Ishikawa (cell line): ENCODE measurements around the gene ADCY5.

Experiments
- CEBPB ChIP-seq: IDR thresholded peaks from 2 replicates; pipeline ENCODE4 v1.6.1; 2012
- CREB1 ChIP-seq: IDR thresholded peaks from 2 replicates; pipeline ENCODE4 v1.6.1; 2012; ENCODE audit warnings: low read depth
- EGR1 ChIP-seq: IDR thresholded peaks from 2 replicates; pipeline ENCODE4 v1.6.1; 2012
- EP300 ChIP-seq: IDR thresholded peaks from 2 replicates; pipeline ENCODE4 v1.6.1; 2012; ENCODE audit warnings: borderline replicate concordance
- FOXM1 ChIP-seq: IDR thresholded peaks from 2 replicates; pipeline ENCODE4 v1.6.1; 2012; ENCODE audit warnings: low read depth, borderline replicate concordance
- NFIC ChIP-seq: IDR thresholded peaks from 2 replicates; pipeline ENCODE4 v1.6.1; 2012
- RAD21 ChIP-seq: IDR thresholded peaks from 2 replicates; pipeline ENCODE4 v1.6.1; 2012; ENCODE audit warnings: low read depth
- TAF1 ChIP-seq: IDR thresholded peaks from 2 replicates; pipeline ENCODE4 v1.6.1; 2012; ENCODE audit warnings: low read depth, mild to moderate bottlenecking
- TCF12 ChIP-seq: IDR thresholded peaks from 2 replicates; pipeline ENCODE4 v1.6.1; 2012; ENCODE audit warnings: low read depth
- TEAD4 ChIP-seq: IDR thresholded peaks from 2 replicates; pipeline ENCODE4 v1.6.1; 2012
- YY1 ChIP-seq: IDR thresholded peaks from 2 replicates; pipeline ENCODE4 v1.6.1; 2012; ENCODE audit warnings: low read depth
- ZBTB7A ChIP-seq: IDR thresholded peaks from 2 replicates; pipeline ENCODE4 v1.6.1; 2012; ENCODE audit warnings: low read depth
- TF ChIP-seq, protein P1 (sequence below): IDR thresholded peaks from 2 replicates; pipeline ENCODE4 v1.6.1; 2012
- TF ChIP-seq, protein P2 (sequence below): IDR thresholded peaks from 2 replicates; pipeline ENCODE4 v1.6.1; 2012; ENCODE audit warnings: low read depth, mild to moderate bottlenecking
- TF ChIP-seq, protein P3 (sequence below): IDR thresholded peaks from 2 replicates; pipeline ENCODE4 v1.6.1; 2012

Gene ADCY5

GRCh38 chr3:123310741-123311140, 138.1 kb downstream of the ADCY5 start:
- TF ChIP-seq NFIC, result no peak
- TF ChIP-seq TAF1, result no peak
- TF ChIP-seq, protein P1, sequence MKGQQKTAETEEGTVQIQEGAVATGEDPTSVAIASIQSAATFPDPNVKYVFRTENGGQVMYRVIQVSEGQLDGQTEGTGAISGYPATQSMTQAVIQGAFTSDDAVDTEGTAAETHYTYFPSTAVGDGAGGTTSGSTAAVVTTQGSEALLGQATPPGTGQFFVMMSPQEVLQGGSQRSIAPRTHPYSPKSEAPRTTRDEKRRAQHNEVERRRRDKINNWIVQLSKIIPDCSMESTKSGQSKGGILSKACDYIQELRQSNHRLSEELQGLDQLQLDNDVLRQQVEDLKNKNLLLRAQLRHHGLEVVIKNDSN, result no peak
- TF ChIP-seq TCF12, result no peak
- TF ChIP-seq FOXM1, result no peak
- no peak for TF ChIP-seq CREB1
- TF ChIP-seq EP300, result no peak
- TF ChIP-seq EGR1, result no peak
- TF ChIP-seq, protein P2, sequence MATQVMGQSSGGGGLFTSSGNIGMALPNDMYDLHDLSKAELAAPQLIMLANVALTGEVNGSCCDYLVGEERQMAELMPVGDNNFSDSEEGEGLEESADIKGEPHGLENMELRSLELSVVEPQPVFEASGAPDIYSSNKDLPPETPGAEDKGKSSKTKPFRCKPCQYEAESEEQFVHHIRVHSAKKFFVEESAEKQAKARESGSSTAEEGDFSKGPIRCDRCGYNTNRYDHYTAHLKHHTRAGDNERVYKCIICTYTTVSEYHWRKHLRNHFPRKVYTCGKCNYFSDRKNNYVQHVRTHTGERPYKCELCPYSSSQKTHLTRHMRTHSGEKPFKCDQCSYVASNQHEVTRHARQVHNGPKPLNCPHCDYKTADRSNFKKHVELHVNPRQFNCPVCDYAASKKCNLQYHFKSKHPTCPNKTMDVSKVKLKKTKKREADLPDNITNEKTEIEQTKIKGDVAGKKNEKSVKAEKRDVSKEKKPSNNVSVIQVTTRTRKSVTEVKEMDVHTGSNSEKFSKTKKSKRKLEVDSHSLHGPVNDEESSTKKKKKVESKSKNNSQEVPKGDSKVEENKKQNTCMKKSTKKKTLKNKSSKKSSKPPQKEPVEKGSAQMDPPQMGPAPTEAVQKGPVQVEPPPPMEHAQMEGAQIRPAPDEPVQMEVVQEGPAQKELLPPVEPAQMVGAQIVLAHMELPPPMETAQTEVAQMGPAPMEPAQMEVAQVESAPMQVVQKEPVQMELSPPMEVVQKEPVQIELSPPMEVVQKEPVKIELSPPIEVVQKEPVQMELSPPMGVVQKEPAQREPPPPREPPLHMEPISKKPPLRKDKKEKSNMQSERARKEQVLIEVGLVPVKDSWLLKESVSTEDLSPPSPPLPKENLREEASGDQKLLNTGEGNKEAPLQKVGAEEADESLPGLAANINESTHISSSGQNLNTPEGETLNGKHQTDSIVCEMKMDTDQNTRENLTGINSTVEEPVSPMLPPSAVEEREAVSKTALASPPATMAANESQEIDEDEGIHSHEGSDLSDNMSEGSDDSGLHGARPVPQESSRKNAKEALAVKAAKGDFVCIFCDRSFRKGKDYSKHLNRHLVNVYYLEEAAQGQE, result no peak
- no peak for TF ChIP-seq TEAD4

GRCh38 chr3:123310186-123310585, 138.7 kb downstream of the ADCY5 start:
- TF ChIP-seq CREB1 (no peak), TCF12 (no peak), YY1 (no peak), FOXM1 (no peak), ZBTB7A (no peak), CEBPB (no peak), EGR1 (no peak), TEAD4 (no peak)
- TF ChIP-seq, protein P2, result no peak
- TF ChIP-seq, protein P3, sequence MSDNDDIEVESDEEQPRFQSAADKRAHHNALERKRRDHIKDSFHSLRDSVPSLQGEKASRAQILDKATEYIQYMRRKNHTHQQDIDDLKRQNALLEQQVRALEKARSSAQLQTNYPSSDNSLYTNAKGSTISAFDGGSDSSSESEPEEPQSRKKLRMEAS, result no peak
- TF ChIP-seq, protein P1, result no peak

DNA sequence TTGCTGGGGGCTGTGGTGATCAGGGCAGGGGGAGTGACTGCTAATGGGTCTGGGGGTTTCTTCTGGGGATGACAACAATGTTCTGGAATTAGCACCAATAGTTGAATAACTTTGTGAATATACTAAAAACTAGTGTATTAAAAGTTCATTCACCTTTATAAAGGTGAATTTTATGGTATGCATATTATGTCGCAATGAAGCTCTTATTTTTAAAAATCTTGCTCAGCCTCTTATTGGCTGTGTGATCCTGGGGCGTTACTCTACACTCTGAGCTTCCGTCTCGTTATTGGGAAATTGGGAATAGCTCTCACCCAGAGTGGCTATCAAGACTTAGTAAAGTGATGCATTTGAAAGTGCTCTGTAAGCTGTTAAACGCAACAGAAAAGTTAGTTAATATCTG, 141.8 kb downstream of the ADCY5 start:
- TF ChIP-seq, protein P2, result no peak
- TF ChIP-seq RAD21 (no peak), TEAD4 (no peak), CREB1 (no peak), YY1 (no peak), EGR1 (no peak), ZBTB7A (no peak), EP300 (no peak), TCF12 (no peak)

DNA sequence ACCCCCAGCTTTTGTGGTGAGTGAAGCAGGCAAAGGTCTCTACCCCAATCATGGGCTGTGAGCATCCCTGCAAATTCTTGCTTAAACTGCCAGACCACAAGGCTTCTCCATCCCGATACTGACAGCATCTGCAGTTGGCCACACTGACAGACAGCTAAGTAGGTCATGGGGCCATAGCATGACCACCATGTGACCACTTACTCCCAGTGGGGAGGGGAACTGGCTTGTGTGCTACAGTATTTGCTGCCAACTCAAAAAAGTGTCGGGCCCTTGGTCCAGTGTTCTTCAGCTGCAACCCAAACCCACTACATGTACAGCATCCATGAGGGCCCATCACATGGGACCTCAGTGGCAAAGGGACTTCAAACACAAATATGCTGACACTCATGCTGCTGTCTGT, 143.7 kb downstream of the ADCY5 start:
- TF ChIP-seq NFIC (no peak), TAF1 (no peak), CREB1 (no peak), FOXM1 (no peak), TCF12 (no peak), TEAD4 (no peak), EGR1 (no peak), RAD21 (no peak), ZBTB7A (no peak), CEBPB (no peak), YY1 (no peak), EP300 (no peak)
- TF ChIP-seq, protein P1, result no peak
- TF ChIP-seq, protein P2, result no peak
- TF ChIP-seq, protein P3, result no peak
